Neural cell (in vitro differentiated cells): ENCODE results near the gene NUP58.

Source experiments
- CTCF ChIP-seq: fragments of 450-650 bp; IDR thresholded peaks from 2 replicates; pipeline ENCODE4 v1.5.1; 2014; ENCODE audit warnings: antibody characterized with exemption, mild to moderate bottlenecking, moderate library complexity; ENCODE audit not compliant: poor library complexity, severe bottlenecking
- EP300 ChIP-seq: fragments of 450-650 bp; conservative IDR thresholded peaks from 2 replicates; pipeline ENCODE4 v1.6.1; 2014; ENCODE audit warnings: antibody characterized with exemption, mild to moderate bottlenecking, moderate library complexity; ENCODE audit not compliant: poor library complexity, severe bottlenecking
- EZH2 ChIP-seq: fragments of 200-600, 300-800 bp; shearing (Covaris generic), sonication (generic); IDR thresholded peaks from 2 replicates; pipeline ENCODE4 v1.6.1; 2014; ENCODE audit warnings: antibody characterized with exemption, low read length, borderline replicate concordance, mild to moderate bottlenecking; ENCODE audit not compliant: insufficient read depth, poor library complexity, severe bottlenecking
- MXI1 ChIP-seq: fragments of 450-650 bp; conservative IDR thresholded peaks from 2 replicates; pipeline ENCODE4 v1.6.1; 2014; ENCODE audit warnings: antibody characterized with exemption, mild to moderate bottlenecking; ENCODE audit not compliant: poor library complexity, severe bottlenecking
- POLR2AphosphoS5 ChIP-seq: IDR thresholded peaks from 2 replicates; pipeline ENCODE4 v1.6.1; 2012
- RAD21 ChIP-seq: fragments of 450-650 bp; conservative IDR thresholded peaks from 2 replicates; pipeline ENCODE4 v1.6.1; 2014; ENCODE audit warnings: antibody characterized with exemption, mild to moderate bottlenecking, moderate library complexity
- REST ChIP-seq: IDR thresholded peaks from 2 replicates; pipeline ENCODE4 v1.6.1; 2012; ENCODE audit warnings: borderline replicate concordance
- SMC3 ChIP-seq: fragments of 450-650 bp; conservative IDR thresholded peaks from 2 replicates; pipeline ENCODE4 v1.6.1; 2014; ENCODE audit warnings: antibody characterized with exemption, mild to moderate bottlenecking, moderate library complexity; ENCODE audit not compliant: poor library complexity
- TAF1 ChIP-seq: IDR thresholded peaks from 2 replicates; pipeline ENCODE4 v1.6.1; 2012; ENCODE audit warnings: low read depth

GRCh38 chr13:25310891-25311290, 9.5 kb downstream of the NUP58 start:
- TF ChIP-seq RAD21: no peak
- no peak for TF ChIP-seq CTCF
- no peak for TF ChIP-seq EP300
- no peak for TF ChIP-seq EZH2
- no peak for TF ChIP-seq POLR2AphosphoS5
- no peak for TF ChIP-seq SMC3
- TF ChIP-seq MXI1: no peak
- no peak for TF ChIP-seq REST
- no peak for TF ChIP-seq TAF1
